HG02588 (cell line): ENCODE data around the gene TEX14.
A peak's percentile ranks its signal among the peaks of the same experiment; 100 is the strongest.

ENCODE experiments used
- ATAC-seq: cut with Tn5 transposase; IDR thresholded peaks from one replicate; pipeline ENCODE4 v1.9.1; 2021; ENCODE audit warnings: mild to moderate bottlenecking, moderate library complexity; ENCODE audit not compliant: unreplicated experiment

The TEX14 gene

GRCh38 chr17:58531661-58532554, 159.9 kb downstream of the TEX14 start:
- peak; percentile 57 for ATAC-seq

GRCh38 chr17:58531122-58531521, 160.7 kb downstream of the TEX14 start:
- no peak for ATAC-seq

- no peak for ATAC-seq
Measured at GRCh38 chr17:58530655-58531054, 161.2 kb downstream of the TEX14 start.

- no peak for ATAC-seq
Measured at GRCh38 chr17:58529275-58529674, 162.6 kb downstream of the TEX14 start.

GRCh38 chr17:58528443-58528842, 163.4 kb downstream of the TEX14 start:
- ATAC-seq = no peak

- ATAC-seq = no peak
Measured at GRCh38 chr17:58527949-58528348, 163.9 kb downstream of the TEX14 start.

- ATAC-seq = no peak
Measured at GRCh38 chr17:58527306-58527705, 164.5 kb downstream of the TEX14 start.

GRCh38 chr17:58525239-58525638, 166.6 kb downstream of the TEX14 start:
- no peak for ATAC-seq

- ATAC-seq = no peak
Measured at GRCh38 chr17:58521680-58522079, 170.2 kb downstream of the TEX14 start.

GRCh38 chr17:58520843-58521430, 170.9 kb downstream of the TEX14 start:
- ATAC-seq = no peak

- peak; percentile 77 for ATAC-seq
Measured at GRCh38 chr17:58517928-58518609, 173.8 kb downstream of the TEX14 start.

- no peak for ATAC-seq
Measured at GRCh38 chr17:58517378-58517927, 174.4 kb downstream of the TEX14 start.

- ATAC-seq = no peak
Measured at GRCh38 chr17:58516644-58517377, 175.0 kb downstream of the TEX14 start.

- no peak for ATAC-seq
Measured at GRCh38 chr17:58515286-58515685, 176.6 kb downstream of the TEX14 start.

- no peak for ATAC-seq
Measured at GRCh38 chr17:58514770-58515157, 177.1 kb downstream of the TEX14 start.

GRCh38 chr17:58513965-58514769, 177.7 kb downstream of the TEX14 start, which contains the start of gene MTMR4:
Gene MTMR4 (minus strand): TSS chr17:58514638. CDS start chr17:58514407, 231 bp downstream.
- ATAC-seq = peak; percentile 21

- no peak for ATAC-seq
Measured at GRCh38 chr17:58513267-58513964, 178.4 kb downstream of the TEX14 start.

- no peak for ATAC-seq
Measured at GRCh38 chr17:58510075-58510474, 181.8 kb downstream of the TEX14 start.

- no peak for ATAC-seq
Measured at GRCh38 chr17:58508341-58509067, 183.3 kb downstream of the TEX14 start.
